DOHH2 (cell line): Measurements from ENCODE around the gene PCDH15.

Source experiments
- H3F3A ChIP-seq: fragments of 200-600 bp; sonication (generic), shearing (Covaris generic); 2 replicates; pipeline ENCODE4 v1.6.0; 2016; ENCODE audit warnings: antibody characterized with exemption, mild to moderate bottlenecking; ENCODE audit not compliant: control insufficient read depth, insufficient read depth
- H3K27ac ChIP-seq: fragments of 200-600 bp; sonication (generic); 2 replicates; pipeline ENCODE4 v1.5.1; 2014; ENCODE audit warnings: low read depth, mild to moderate bottlenecking, low read length, moderate library complexity
- H3K27me3 ChIP-seq: fragments of 200-600 bp; sonication (generic); 2 replicates; pipeline ENCODE4 v1.6.1; 2014; ENCODE audit warnings: mild to moderate bottlenecking, low read length, mixed read lengths; ENCODE audit not compliant: control insufficient read depth
- H3K36me3 ChIP-seq: fragments of 200-600 bp; sonication (generic); 2 replicates; pipeline ENCODE4 v1.6.1; 2014; ENCODE audit warnings: mild to moderate bottlenecking, low read length, moderate library complexity, mixed read lengths; ENCODE audit not compliant: control insufficient read depth
- H3K4me1 ChIP-seq: fragments of 200-600 bp; sonication (generic); 2 replicates; pipeline ENCODE4 v1.6.1; 2014; ENCODE audit warnings: mild to moderate bottlenecking, low read length, mixed read lengths; ENCODE audit not compliant: control insufficient read depth
- H3K4me2 ChIP-seq: fragments of 200-600 bp; sonication (generic); 2 replicates; pipeline ENCODE4 v1.6.0; 2014; ENCODE audit warnings: mild to moderate bottlenecking, low read length, moderate library complexity
- H3K4me3 ChIP-seq: fragments of 200-600 bp; sonication (generic); 2 replicates; pipeline ENCODE4 v1.5.1; 2014; ENCODE audit warnings: mild to moderate bottlenecking, low read length, mixed read lengths
- H3K79me2 ChIP-seq: fragments of 200-600 bp; sonication (generic); 2 replicates; pipeline ENCODE4 v1.6.1; 2014; ENCODE audit warnings: mild to moderate bottlenecking, low read length, mixed read lengths; ENCODE audit not compliant: control insufficient read depth
- H3K9me2 ChIP-seq: fragments of 200-600 bp; sonication (generic); replicated peaks from 2 replicates; pipeline ENCODE4 v1.6.1; 2014; ENCODE audit warnings: mild to moderate bottlenecking, low read length, mixed read lengths; ENCODE audit not compliant: control insufficient read depth
- H3K9me3 ChIP-seq: fragments of 200-600 bp; sonication (generic); 2 replicates; pipeline ENCODE4 v1.6.1; 2014; ENCODE audit warnings: antibody characterized with exemption, low read length, mixed read lengths; ENCODE audit not compliant: control insufficient read depth, insufficient read depth
- H4K20me1 ChIP-seq: fragments of 200-600 bp; sonication (generic); 2 replicates; pipeline ENCODE4 v1.6.0; 2014; ENCODE audit warnings: low read depth, mild to moderate bottlenecking, antibody characterized with exemption, low read length, moderate library complexity; ENCODE audit not compliant: control insufficient read depth, insufficient read depth
- EZH2phosphoT487 ChIP-seq: fragments of 200-600 bp; sonication (generic); IDR thresholded peaks from 2 replicates; pipeline ENCODE4 v1.6.1; 2017; ENCODE audit warnings: borderline replicate concordance, mild to moderate bottlenecking, antibody characterized with exemption, low read length, moderate library complexity, mixed read lengths
- TF ChIP-seq, protein P1 (sequence below): fragments of 200-600 bp; sonication (generic); IDR thresholded peaks from one replicate; pipeline ENCODE4 v1.5.1; 2014; ENCODE audit warnings: antibody characterized with exemption, mild to moderate bottlenecking, low read depth, low read length; ENCODE audit not compliant: poor library complexity, severe bottlenecking

Gene PCDH15

GRCh38 chr10:54666192-54666591 lies 134.8 kb downstream of the PCDH15 start:
- Histone ChIP-seq H3K36me3 (no peaks in the 10 kb centered on the region), H4K20me1 (no peaks in the 10 kb centered on the region), H3K4me1 (no peaks in the 10 kb centered on the region), H3K79me2 (no peaks in the 10 kb centered on the region), H3F3A (no peaks in the 10 kb centered on the region), H3K9me3 (no peaks in the 10 kb centered on the region), H3K9me2 (no peaks in the 10 kb centered on the region), H3K27me3 (no peaks in the 10 kb centered on the region), H3K4me2 (no peak overlapping the region), H3K27ac (no peak overlapping the region), H3K4me3 (no peak overlapping the region)
- no peak for TF ChIP-seq EZH2phosphoT487
- TF ChIP-seq, protein P1, sequence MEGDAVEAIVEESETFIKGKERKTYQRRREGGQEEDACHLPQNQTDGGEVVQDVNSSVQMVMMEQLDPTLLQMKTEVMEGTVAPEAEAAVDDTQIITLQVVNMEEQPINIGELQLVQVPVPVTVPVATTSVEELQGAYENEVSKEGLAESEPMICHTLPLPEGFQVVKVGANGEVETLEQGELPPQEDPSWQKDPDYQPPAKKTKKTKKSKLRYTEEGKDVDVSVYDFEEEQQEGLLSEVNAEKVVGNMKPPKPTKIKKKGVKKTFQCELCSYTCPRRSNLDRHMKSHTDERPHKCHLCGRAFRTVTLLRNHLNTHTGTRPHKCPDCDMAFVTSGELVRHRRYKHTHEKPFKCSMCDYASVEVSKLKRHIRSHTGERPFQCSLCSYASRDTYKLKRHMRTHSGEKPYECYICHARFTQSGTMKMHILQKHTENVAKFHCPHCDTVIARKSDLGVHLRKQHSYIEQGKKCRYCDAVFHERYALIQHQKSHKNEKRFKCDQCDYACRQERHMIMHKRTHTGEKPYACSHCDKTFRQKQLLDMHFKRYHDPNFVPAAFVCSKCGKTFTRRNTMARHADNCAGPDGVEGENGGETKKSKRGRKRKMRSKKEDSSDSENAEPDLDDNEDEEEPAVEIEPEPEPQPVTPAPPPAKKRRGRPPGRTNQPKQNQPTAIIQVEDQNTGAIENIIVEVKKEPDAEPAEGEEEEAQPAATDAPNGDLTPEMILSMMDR: no peak

DNA sequence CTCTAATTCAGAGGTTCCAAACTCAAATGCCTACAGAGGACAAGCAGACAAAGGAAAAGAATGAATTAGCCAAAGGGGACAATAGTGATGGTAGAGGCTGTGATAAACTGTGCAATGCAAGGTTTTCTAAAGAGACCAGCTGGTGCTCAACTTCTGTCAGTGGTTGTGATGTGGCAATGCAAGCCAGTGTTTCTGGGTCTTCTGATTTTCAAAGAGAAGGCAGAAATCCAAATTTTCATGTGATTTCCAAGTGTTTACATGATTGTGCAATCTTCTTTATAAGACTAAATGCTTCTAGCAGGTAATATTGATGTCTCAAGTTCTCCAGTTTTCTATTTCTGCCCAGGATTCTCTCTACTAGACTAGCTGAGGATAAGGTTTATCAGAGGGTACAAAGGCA lies 135.9 kb downstream of the PCDH15 start:
- Histone ChIP-seq H3K9me2 (no peaks in the 10 kb centered on the region), H3F3A (no peaks in the 10 kb centered on the region)

DNA sequence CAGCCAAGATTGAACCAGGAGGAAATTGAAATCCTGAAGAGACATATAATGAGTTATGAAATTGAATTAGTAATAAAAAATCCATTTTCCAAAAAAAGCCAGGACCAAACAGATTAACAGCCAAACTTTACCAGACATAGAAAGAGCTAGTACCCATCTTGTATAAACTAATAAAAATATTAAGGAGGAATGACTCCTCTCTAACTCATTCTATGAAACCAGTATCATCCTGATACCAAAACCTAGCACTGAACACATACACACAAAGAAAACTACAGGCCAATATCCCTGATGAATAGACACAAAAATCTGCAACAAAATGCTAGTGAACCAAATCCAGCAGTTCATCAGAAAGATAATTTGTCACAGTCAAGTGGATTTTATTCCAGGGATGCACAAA lies 140.6 kb downstream of the PCDH15 start:
- Histone ChIP-seq H3K79me2 (no peaks in the 10 kb centered on the region), H3K4me2 (no peak overlapping the region), H3K9me2 (no peaks in the 10 kb centered on the region), H3K27ac (no peak overlapping the region), H3K36me3 (no peaks in the 10 kb centered on the region), H3K9me3 (no peaks in the 10 kb centered on the region), H3K4me1 (no peaks in the 10 kb centered on the region), H3K27me3 (no peaks in the 10 kb centered on the region), H4K20me1 (no peaks in the 10 kb centered on the region), H3F3A (no peaks in the 10 kb centered on the region), H3K4me3 (no peak overlapping the region)
- no peak for TF ChIP-seq EZH2phosphoT487
- TF ChIP-seq, protein P1: no peak

More for the DNA sequence above, 135.9 kb downstream of the PCDH15 start:
- no peaks in the 10 kb centered on the region for H3K4me1 ChIP-seq
- no peaks in the 10 kb centered on the region for H3K79me2 ChIP-seq
- TF ChIP-seq, protein P1: no peak
- TF ChIP-seq EZH2phosphoT487: no peak
- no peaks in the 10 kb centered on the region for H3K9me3 ChIP-seq
- H3K27me3 ChIP-seq: no peaks in the 10 kb centered on the region
- no peak overlapping the region for H3K4me2 ChIP-seq
- H3K4me3 ChIP-seq: no peak overlapping the region
- no peak overlapping the region for H3K27ac ChIP-seq
- H4K20me1 ChIP-seq: no peaks in the 10 kb centered on the region
- no peaks in the 10 kb centered on the region for H3K36me3 ChIP-seq

DNA sequence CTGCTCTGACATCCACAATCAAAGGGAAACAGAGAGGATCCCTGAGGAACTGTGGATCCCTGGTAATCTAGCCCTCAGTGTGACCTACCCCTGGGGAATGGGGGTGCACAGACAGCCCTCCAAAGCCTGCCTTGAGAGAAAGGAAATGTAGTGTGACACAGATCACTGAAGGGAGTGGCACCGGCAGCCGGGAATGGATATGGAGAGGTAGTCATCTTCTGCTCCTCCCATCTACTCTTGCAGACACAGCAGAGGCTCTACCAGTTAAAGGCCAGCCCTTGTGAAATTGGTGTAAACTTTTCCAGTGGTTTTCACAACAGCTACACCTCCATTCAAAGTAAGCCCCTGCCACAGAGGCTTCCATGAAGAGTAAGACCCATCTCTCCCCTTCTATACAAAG lies 144.4 kb downstream of the PCDH15 start:
- Histone ChIP-seq H3K9me3 (no peaks in the 10 kb centered on the region), H3F3A (no peaks in the 10 kb centered on the region), H3K4me2 (no peak overlapping the region), H3K36me3 (no peaks in the 10 kb centered on the region), H3K4me1 (no peaks in the 10 kb centered on the region), H3K4me3 (no peak overlapping the region), H3K9me2 (no peaks in the 10 kb centered on the region), H4K20me1 (no peaks in the 10 kb centered on the region), H3K27ac (no peak overlapping the region), H3K79me2 (no peaks in the 10 kb centered on the region), H3K27me3 (no peaks in the 10 kb centered on the region)
- no peak for TF ChIP-seq EZH2phosphoT487
- TF ChIP-seq, protein P1: no peak
